H1 (cell line): ENCODE measurements around the gene CHST3. TPM values are rescaled to one million over a fixed set of nuclear protein-coding genes. Genes with fewer than 3 reads are reported as not detected.

Experiments used
- CTCF ChIA-PET: fragments of 300-600 bp; sonication (Branson Sonifier 250); formaldehyde crosslinking; loops from one replicate; lab custom pipeline; 2021; ENCODE audit not compliant: partially characterized antibody; lab: Charles Lee
- POLR2A ChIA-PET: fragments of 300-600 bp; sonication (Branson Sonifier 250); formaldehyde crosslinking; loops from one replicate; lab custom pipeline; 2021; ENCODE audit warnings: inconsistent platforms; ENCODE audit not compliant: partially characterized antibody; lab: Charles Lee
- DNase-seq, 2 experiments: peaks; one replicate each; pipeline versions ENCODE4 v3.0.0 to v3.0.0-alpha.2; 2010 to 2022; ENCODE audit warnings: low spot score in 2 of 2, low read depth in 1 of 2, mixed read lengths in 1 of 2
- FAIRE-seq: peaks from 2 replicates; lab custom pipeline; 2011; peaks lifted over from hg19 to GRCh38; lab: Jason Lieb, UNC
- H2AFZ ChIP-seq: 2 replicates; pipeline ENCODE4 v1.8.1; 2012; ENCODE audit warnings: low read length, inconsistent platforms
- H2AK5ac ChIP-seq: 2 replicates; pipeline ENCODE4 v1.6.1; 2013; ENCODE audit warnings: low read depth, low read length
- H2BK120ac ChIP-seq: replicated peaks from 2 replicates; pipeline ENCODE3; 2013; ENCODE audit warnings: low read depth, low read length, inconsistent platforms
- H2BK12ac ChIP-seq: 2 replicates; pipeline ENCODE4 v1.6.1; 2013; ENCODE audit warnings: low read depth, low read length
- H2BK15ac ChIP-seq: 2 replicates; pipeline ENCODE4 v1.6.1; 2013; ENCODE audit warnings: low read length
- H2BK20ac ChIP-seq: 2 replicates; pipeline ENCODE4 v1.6.1; 2013; ENCODE audit warnings: low read length
- H2BK5ac ChIP-seq: 2 replicates; pipeline ENCODE4 v1.6.1; 2013; ENCODE audit warnings: low read depth, low read length
- H3K14ac ChIP-seq: 2 replicates; pipeline ENCODE4 v1.6.1; 2013; ENCODE audit warnings: inconsistent platforms; ENCODE audit not compliant: insufficient read length
- H3K18ac ChIP-seq: 2 replicates; pipeline ENCODE4 v1.6.1; 2013; ENCODE audit warnings: low read length; ENCODE audit errors: extremely low read depth
- H3K23ac ChIP-seq: 2 replicates; pipeline ENCODE4 v1.6.1; 2013; ENCODE audit warnings: inconsistent platforms; ENCODE audit not compliant: insufficient read length
- H3K23me2 ChIP-seq: 2 replicates; pipeline ENCODE4 v1.6.1; 2013; ENCODE audit warnings: low read depth, low read length
- H3K27ac ChIP-seq: 2 replicates; pipeline ENCODE4 v1.6.1; 2011; ENCODE audit warnings: low read depth, low read length, inconsistent platforms
- H3K27me3 ChIP-seq, 4 experiments: replicated peaks in 1 of 4; 1 replicate in 1 of 4; 2 replicates in 3 of 4; pipeline versions ENCODE4 v1.6.1 to v1.8.1; 2011 to 2013; ENCODE audit warnings: low read length in 3 of 4, mild to moderate bottlenecking in 3 of 4, inconsistent platforms in 2 of 4, mixed read lengths in 2 of 4, moderate library complexity in 1 of 4; ENCODE audit not compliant: control insufficient read depth in 3 of 4, insufficient read depth in 3 of 4; ENCODE audit errors: extremely low read depth in 1 of 4
- H3K36me3 ChIP-seq, 4 experiments: 2 replicates each; pipeline versions ENCODE4 v1.6.1 to v1.8.1; 2011 to 2013; ENCODE audit warnings: mild to moderate bottlenecking in 4 of 4, low read length in 3 of 4, moderate library complexity in 2 of 4, control low read depth in 1 of 4, inconsistent platforms in 1 of 4; ENCODE audit not compliant: insufficient read depth in 4 of 4, control insufficient read depth in 2 of 4
- H3K4ac ChIP-seq: replicated peaks from 2 replicates; pipeline ENCODE3; 2013; ENCODE audit warnings: low read length, low read depth, mixed read lengths, inconsistent platforms; ENCODE audit not compliant: insufficient read length
- H3K4me1 ChIP-seq, 4 experiments: replicated peaks in 1 of 4; 1 replicate in 1 of 4; 2 replicates in 3 of 4; pipeline versions ENCODE4 v1.6.1 to v1.8.1; 2011 to 2013; ENCODE audit warnings: low read length in 3 of 4, inconsistent platforms in 2 of 4, mixed read lengths in 1 of 4; ENCODE audit not compliant: insufficient read depth in 4 of 4, control insufficient read depth in 3 of 4
- H3K4me2 ChIP-seq, 2 experiments: 2 replicates each; pipeline versions ENCODE4 v1.6.1 to v1.8.1; 2011 to 2013; ENCODE audit warnings: low read depth in 2 of 2, low read length in 2 of 2, control low read depth in 1 of 2, inconsistent platforms in 1 of 2, mild to moderate bottlenecking in 1 of 2; ENCODE audit not compliant: insufficient read depth in 1 of 2
- H3K4me3 ChIP-seq, 4 experiments: fragments of 200-600, 300-600 bp in 1 of 4; sonication (generic), shearing (Covaris generic), sonication (Bioruptor Twin) in 1 of 4; 2 replicates each; pipeline versions ENCODE4 v1.5.1 to v1.8.1; 2011 to 2016; ENCODE audit warnings: low read length in 4 of 4, low read depth in 3 of 4, control low read depth in 2 of 4, inconsistent platforms in 2 of 4, mild to moderate bottlenecking in 2 of 4, mixed read lengths in 1 of 4, moderate library complexity in 1 of 4; ENCODE audit not compliant: insufficient read depth in 2 of 4; ENCODE audit errors: extremely low read depth in 1 of 4
- H3K56ac ChIP-seq: replicated peaks from 2 replicates; pipeline ENCODE3; 2013; ENCODE audit warnings: low read depth, mild to moderate bottlenecking, mixed read lengths, low read length, inconsistent platforms; ENCODE audit not compliant: insufficient read length
- H3K79me1 ChIP-seq: 2 replicates; pipeline ENCODE4 v1.6.1; 2013; ENCODE audit warnings: low read depth, low read length, control low read depth
- H3K79me2 ChIP-seq, 2 experiments: 2 replicates each; pipeline versions ENCODE4 v1.6.1 to v1.8.1; 2012 to 2013; ENCODE audit warnings: low read length in 2 of 2, mild to moderate bottlenecking in 2 of 2, inconsistent platforms in 1 of 2; ENCODE audit not compliant: insufficient read depth in 2 of 2, control insufficient read depth in 1 of 2
- H3K9ac ChIP-seq, 4 experiments: replicated peaks in 1 of 4; 1 replicate in 1 of 4; 2 replicates in 3 of 4; pipeline versions ENCODE4 v1.6.1 to v1.8.1; 2011 to 2013; ENCODE audit warnings: low read depth in 3 of 4, low read length in 3 of 4, control low read depth in 2 of 4, mild to moderate bottlenecking in 2 of 4, moderate library complexity in 2 of 4, inconsistent platforms in 1 of 4; ENCODE audit errors: extremely low read depth in 1 of 4
- H3K9me3 ChIP-seq, 2 experiments: 2 replicates each; pipeline versions ENCODE4 v1.6.1 to v1.8.1; 2012 to 2013; ENCODE audit warnings: mild to moderate bottlenecking in 2 of 2, moderate library complexity in 2 of 2, control low read depth in 1 of 2, inconsistent platforms in 1 of 2, low read depth in 1 of 2, low read length in 1 of 2, mixed read lengths in 1 of 2; ENCODE audit not compliant: insufficient read depth in 2 of 2
- H4K20me1 ChIP-seq, 2 experiments: replicated peaks in 1 of 2; 2 replicates each; pipeline versions ENCODE3 to v1.8.1; 2011 to 2013; ENCODE audit warnings: inconsistent platforms in 2 of 2, low read length in 2 of 2, mild to moderate bottlenecking in 1 of 2; ENCODE audit not compliant: insufficient read depth in 2 of 2, control insufficient read depth in 1 of 2
- H4K5ac ChIP-seq: 2 replicates; pipeline ENCODE4 v1.6.1; 2013; ENCODE audit warnings: low read length, low read depth, mixed read lengths, inconsistent platforms; ENCODE audit not compliant: insufficient read length
- H4K8ac ChIP-seq: 2 replicates; pipeline ENCODE4 v1.8.0; 2013; ENCODE audit warnings: mild to moderate bottlenecking, moderate library complexity, low read length, inconsistent platforms; ENCODE audit not compliant: insufficient read depth; ENCODE audit errors: extremely low read depth
- H4K91ac ChIP-seq: replicated peaks from 2 replicates; pipeline ENCODE3; 2013; ENCODE audit warnings: low read length, mixed read lengths, inconsistent platforms; ENCODE audit not compliant: insufficient read length
- BACH1 ChIP-seq: IDR thresholded peaks from 2 replicates; pipeline ENCODE4 v1.6.1; 2012; ENCODE audit warnings: low read length, improper control_type of control experiment
- CHD1 ChIP-seq: IDR thresholded peaks from 2 replicates; pipeline ENCODE4 v1.6.1; 2012; ENCODE audit warnings: low read depth, low read length, improper control_type of control experiment
- CREB1 ChIP-seq: IDR thresholded peaks from 2 replicates; pipeline ENCODE4 v1.6.1; 2012; ENCODE audit warnings: inconsistent platforms
- EGR1 ChIP-seq: IDR thresholded peaks from 2 replicates; pipeline ENCODE4 v1.6.1; 2011; ENCODE audit warnings: low read depth, low read length, borderline replicate concordance
- GTF2F1 ChIP-seq: IDR thresholded peaks from 2 replicates; pipeline ENCODE4 v1.6.1; 2012; ENCODE audit warnings: low read depth, low read length, improper control_type of control experiment, borderline replicate concordance
- HDAC6 ChIP-seq: IDR thresholded peaks from one replicate; pipeline ENCODE4 v1.7.1; 2012; ENCODE audit warnings: low read depth, mild to moderate bottlenecking, inconsistent platforms, low read length, moderate library complexity
- MAFK ChIP-seq: IDR thresholded peaks from 2 replicates; pipeline ENCODE4 v1.6.1; 2012; ENCODE audit warnings: low read depth, mild to moderate bottlenecking, improper control_type of control experiment, low read length
- SP1 ChIP-seq: IDR thresholded peaks from 2 replicates; pipeline ENCODE4 v1.6.1; 2011; ENCODE audit warnings: low read depth, low read length
- USF2 ChIP-seq: IDR thresholded peaks from 2 replicates; pipeline ENCODE4 v1.6.1; 2011; ENCODE audit warnings: low read length, improper control_type of control experiment
- ZNF274 ChIP-seq: IDR thresholded peaks from 2 replicates; pipeline ENCODE4 v1.7.0; 2012; ENCODE audit warnings: low read length, borderline replicate concordance; ENCODE audit errors: extremely low read depth
- WGBS, 2 experiments: shearing (Covaris generic) in 1 of 2; methylation state at CpG; one replicate each; pipeline versions ENCODE4 v1.1.6 to v1.1.7; 2013 to 2015; ENCODE audit warnings: low lambda C conversion rate in 2 of 2, mixed read lengths in 2 of 2, inconsistent platforms in 1 of 2, low coverage in 1 of 2, missing lambda C conversion rate in 1 of 2; ENCODE audit not compliant: insufficient replicate concordance in 2 of 2, insufficient coverage in 1 of 2, insufficient read length in 1 of 2; ENCODE audit errors: extremely low coverage in 1 of 2, missing lambda C conversion rate in 1 of 2; 5-methylcytosine and 5-hydroxymethylcytosine counted together
- polyA plus RNA-seq, 7 experiments: library from polyadenylated mRNA; depleted of rRNA in 3 of 7; stranded (reverse) in 5 of 7; unstranded in 2 of 7; fragments of >200 nt in 5 of 7; fragments of 200-250 nt in 2 of 7; gene quantifications; 1 replicate in 5 of 7; 2 replicates in 1 of 7; 4 replicates in 1 of 7; pipeline versions ENCODE4 v1.2.1 to v1.2.3, GENCODE V29; 2011 to 2013; ENCODE audit warnings: missing spikeins in 2 of 7, mixed read lengths in 2 of 7
- total RNA-seq: library from RNA; stranded (reverse); fragmentation: NEBNext Ultra II Directional; extraction: Animal tissue kit (Norgen Biotek cat#: 25700); gene quantifications from 2 replicates; pipeline ENCODE4 v1.2.1, GENCODE V29; 2021
- TF ChIP-seq, protein P1 (sequence below), 3 experiments: IDR thresholded peaks; 1 replicate in 2 of 3; 2 replicates in 1 of 3; pipeline versions ENCODE4 v1.5.1 to v1.6.1; 2011; ENCODE audit warnings: low read length in 3 of 3, mild to moderate bottlenecking in 3 of 3, inconsistent platforms in 2 of 3, low read depth in 1 of 3, moderate library complexity in 1 of 3; ENCODE audit not compliant: insufficient read depth in 1 of 3; ENCODE audit errors: control extremely low read depth in 1 of 3

The CHST3 gene
- total and polyA plus RNA-seq, 2 of the 8 experiments (the other 6 are each of a cell fraction or from before 2014, with no cell fraction given): 2.0 to 5.8 TPM

- peaks cover 0 to 2% (median 0%) of the 10 kb centered on the region in 4 experiments; a peak in 1 of 7 replicates for H3K27me3 ChIP-seq
- no peak overlapping the region for H2BK5ac ChIP-seq
- no peaks in the 10 kb centered on the region for H3K79me1 ChIP-seq
- 94% methylated on average over 13 of the region's 13 CpGs; no CpG with 5 or more reads in 1 of the 2 experiments for WGBS, 2 experiments
- H3K23me2 ChIP-seq: no peaks in the 10 kb centered on the region
- H4K20me1 ChIP-seq: peaks cover 0 to under 1% of the 10 kb centered on the region in 2 experiments
- no peak overlapping the region for H3K9ac ChIP-seq
- H3K4me2 ChIP-seq: no peak overlapping the region
- FAIRE-seq: no peak
- no peak overlapping the region for H2AFZ ChIP-seq
- POLR2A ChIA-PET: no interaction called here
- no peak overlapping the region for H2BK20ac ChIP-seq
- H4K91ac ChIP-seq: no peak overlapping the region
- no peak overlapping the region for H4K8ac ChIP-seq
- no peak overlapping the region for H3K27ac ChIP-seq
- H4K5ac ChIP-seq: no peak overlapping the region
- no peak overlapping the region for H3K18ac ChIP-seq
- no peak overlapping the region for H2BK15ac ChIP-seq
- no peaks in the 10 kb centered on the region for H3K36me3 ChIP-seq
- H3K4ac ChIP-seq: no peak overlapping the region
- H3K14ac ChIP-seq: no peak overlapping the region
- CTCF ChIA-PET: interaction anchor here (0.8 to 4.2 kb wide), 14 partner anchors 11 to 142 kb away, joined by 3 to 42 read pairs (median 3); no protein-coding TSS in a partner anchor
- no peak overlapping the region for H2BK12ac ChIP-seq
- H2AK5ac ChIP-seq: no peak overlapping the region
- H3K79me2 ChIP-seq: no peaks in the 10 kb centered on the region
- peaks cover 0 to 4% (median 4%) of the 10 kb centered on the region in 4 experiments; a peak in 3 of 7 replicates for H3K4me1 ChIP-seq
- H2BK120ac ChIP-seq: no peak overlapping the region
- H3K4me3 ChIP-seq: no peak overlapping the region
- no peaks in the 10 kb centered on the region for H3K9me3 ChIP-seq
- no peak for DNase-seq
- no peak overlapping the region for H3K56ac ChIP-seq
- no peak overlapping the region for H3K23ac ChIP-seq
- no peak for TF ChIP-seq EGR1
- TF ChIP-seq USF2: no peak
- TF ChIP-seq BACH1: no peak
- TF ChIP-seq GTF2F1: no peak
- TF ChIP-seq, protein P1, sequence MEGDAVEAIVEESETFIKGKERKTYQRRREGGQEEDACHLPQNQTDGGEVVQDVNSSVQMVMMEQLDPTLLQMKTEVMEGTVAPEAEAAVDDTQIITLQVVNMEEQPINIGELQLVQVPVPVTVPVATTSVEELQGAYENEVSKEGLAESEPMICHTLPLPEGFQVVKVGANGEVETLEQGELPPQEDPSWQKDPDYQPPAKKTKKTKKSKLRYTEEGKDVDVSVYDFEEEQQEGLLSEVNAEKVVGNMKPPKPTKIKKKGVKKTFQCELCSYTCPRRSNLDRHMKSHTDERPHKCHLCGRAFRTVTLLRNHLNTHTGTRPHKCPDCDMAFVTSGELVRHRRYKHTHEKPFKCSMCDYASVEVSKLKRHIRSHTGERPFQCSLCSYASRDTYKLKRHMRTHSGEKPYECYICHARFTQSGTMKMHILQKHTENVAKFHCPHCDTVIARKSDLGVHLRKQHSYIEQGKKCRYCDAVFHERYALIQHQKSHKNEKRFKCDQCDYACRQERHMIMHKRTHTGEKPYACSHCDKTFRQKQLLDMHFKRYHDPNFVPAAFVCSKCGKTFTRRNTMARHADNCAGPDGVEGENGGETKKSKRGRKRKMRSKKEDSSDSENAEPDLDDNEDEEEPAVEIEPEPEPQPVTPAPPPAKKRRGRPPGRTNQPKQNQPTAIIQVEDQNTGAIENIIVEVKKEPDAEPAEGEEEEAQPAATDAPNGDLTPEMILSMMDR (IDR thresholded peaks at IDR 0.05; ENCODE audit: control extremely low read depth in 1 of 3, insufficient read depth in 1 of 3, low read depth in 1 of 3, low read length in 3 of 3): no peak
- no peak for TF ChIP-seq HDAC6
- TF ChIP-seq CHD1: no peak
- TF ChIP-seq SP1: no peak
- TF ChIP-seq ZNF274: no peak
- no peak for TF ChIP-seq MAFK
- TF ChIP-seq CREB1: no peak
Observed at GRCh38 chr10:72038458-72039001, 74.3 kb downstream of the CHST3 start.
